Measurements from ENCODE around the gene YPEL5. TPM values are rescaled to one million over a fixed set of nuclear protein-coding genes. Genes with fewer than 3 reads are reported as not detected.
"Not testable (repeated sequence)": the region's sequence is repeated elsewhere in the genome, so short reads cannot be mapped to it uniquely, and the experiment has no call there.

Gene YPEL5
- total RNA-seq, 1 experiment from 2014 or later = 37.7 TPM

DNA sequence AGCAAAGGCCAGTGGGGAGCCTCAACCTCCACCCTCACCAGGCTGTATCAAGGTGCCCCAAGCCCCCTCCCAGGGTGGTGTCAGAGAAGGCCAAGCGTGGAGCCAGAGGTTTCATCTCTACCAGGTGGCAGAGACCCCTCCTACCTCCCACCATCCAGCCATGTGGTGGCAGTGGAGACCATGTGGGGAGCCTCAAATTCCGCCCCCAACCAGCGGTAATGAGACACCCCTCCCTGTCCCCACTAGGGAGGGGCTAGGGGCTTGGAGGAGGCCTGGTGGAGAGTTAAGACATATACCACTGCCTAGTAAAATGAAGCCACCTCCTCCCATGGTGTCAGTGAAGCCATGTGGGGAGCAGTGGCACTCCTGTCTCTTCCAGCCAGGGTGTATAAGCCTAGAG is 24.4 kb upstream of the YPEL5 start:
- H3K27me3 ChIP-seq = no peaks in the 10 kb centered on the region
- no peaks in the 10 kb centered on the region for H3K36me3 ChIP-seq
- no peak for DNase-seq
- H3K4me3 ChIP-seq = no peak overlapping the region
- no peaks in the 10 kb centered on the region for H3K9me3 ChIP-seq

GRCh38 chr2:30127016-30127893 is 19.6 kb upstream of the YPEL5 start:
- peak; percentile 29 for DNase-seq
- no peak overlapping the region for H3K4me3 ChIP-seq
- no peaks in the 10 kb centered on the region for H3K27me3 ChIP-seq
- no peaks in the 10 kb centered on the region for H3K9me3 ChIP-seq
- H3K36me3 ChIP-seq = no peaks in the 10 kb centered on the region

- H3K4me3 ChIP-seq = no peak overlapping the region
- DNase-seq = no peak
- no peaks in the 10 kb centered on the region for H3K27me3 ChIP-seq
- H3K36me3 ChIP-seq = no peaks in the 10 kb centered on the region
- H3K9me3 ChIP-seq = no peaks in the 10 kb centered on the region
These were observed 12.2 kb upstream of the YPEL5 start for GRCh38 chr2:30134582-30134981.

DNA sequence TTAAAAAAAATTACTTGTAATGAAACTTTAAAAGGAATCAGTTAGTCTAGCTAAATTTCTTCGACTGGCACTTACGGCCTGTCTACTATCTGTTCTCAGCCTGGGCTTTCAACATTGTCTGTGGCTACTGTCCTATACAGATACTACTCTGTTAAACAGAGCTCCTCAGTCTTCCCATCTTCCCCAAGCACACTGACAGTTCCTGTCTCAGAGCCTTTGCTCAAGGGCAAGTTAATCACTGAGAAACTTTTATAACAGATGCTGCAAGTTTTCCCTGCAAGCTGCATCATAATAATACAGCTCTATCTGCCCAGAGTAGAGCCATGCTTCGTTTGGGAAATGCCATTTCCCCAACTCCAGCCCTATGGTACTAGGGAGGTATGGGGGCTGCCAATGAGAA is 11.3 kb upstream of the YPEL5 start:
- H3K9me3 ChIP-seq = no peaks in the 10 kb centered on the region
- H3K4me3 ChIP-seq = no peak overlapping the region
- no peak for DNase-seq
- H3K27me3 ChIP-seq = no peaks in the 10 kb centered on the region
- no peaks in the 10 kb centered on the region for H3K36me3 ChIP-seq

GRCh38 chr2:30136764-30137444 is 9.9 kb upstream of the YPEL5 start:
- H3K4me3 ChIP-seq = no peak overlapping the region
- H3K27me3 ChIP-seq = no peaks in the 10 kb centered on the region
- H3K36me3 ChIP-seq = no peaks in the 10 kb centered on the region
- H3K9me3 ChIP-seq = no peaks in the 10 kb centered on the region
- DNase-seq = no peak

GRCh38 chr2:30139131-30139870 is 7.5 kb upstream of the YPEL5 start:
- Histone ChIP-seq H3K9me3 (no peaks in the 10 kb centered on the region), H3K36me3 (no peaks in the 10 kb centered on the region), H3K27me3 (no peaks in the 10 kb centered on the region), H3K4me3 (no peak overlapping the region)
- no peak for DNase-seq

- Histone ChIP-seq H3K9me3 (no peaks in the 10 kb centered on the region), H3K27me3 (no peaks in the 10 kb centered on the region), H3K4me3 (no peak overlapping the region), H3K36me3 (no peaks in the 10 kb centered on the region)
- DNase-seq = no peak
These were observed 5.7 kb upstream of the YPEL5 start for GRCh38 chr2:30141136-30141535.

DNA sequence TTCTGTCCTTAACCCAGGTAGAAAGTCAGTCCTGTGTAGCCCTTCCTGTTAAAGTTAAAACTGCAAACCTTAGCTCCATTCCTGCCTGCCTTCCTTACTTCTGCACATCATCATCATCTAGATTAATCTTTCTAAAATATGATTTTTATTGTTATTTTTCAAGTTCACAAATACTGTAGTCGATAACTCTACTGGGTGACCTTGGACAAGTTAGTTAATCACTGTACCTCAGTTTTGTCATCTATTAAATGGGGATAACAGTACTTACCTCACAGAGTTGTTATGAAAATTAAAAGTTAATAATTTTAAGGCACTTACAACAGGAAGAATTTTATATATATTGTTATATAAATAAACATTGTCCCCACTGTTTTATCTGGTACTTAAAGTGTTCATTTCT is 2.5 kb upstream of the YPEL5 start:
- Histone ChIP-seq H3K36me3 (peaks cover 7% of the 10 kb centered on the region), H3K4me3 (no peak overlapping the region), H3K9me3 (no peaks in the 10 kb centered on the region), H3K27me3 (no peaks in the 10 kb centered on the region)
- no peak for DNase-seq

- H3K36me3 ChIP-seq = peaks cover 12% of the 10 kb centered on the region
- H3K27me3 ChIP-seq, H3K4me3 ChIP-seq, DNase-seq, H3K9me3 ChIP-seq: not testable (repeated sequence)
These were observed 1.9 kb upstream of the YPEL5 start for GRCh38 chr2:30144951-30145350.

GRCh38 chr2:30145826-30146336 is 926 bp upstream of the YPEL5 start:
- no peaks in the 10 kb centered on the region for H3K27me3 ChIP-seq
- peak overlapping the region; percentile 100 for H3K4me3 ChIP-seq
- no peaks in the 10 kb centered on the region for H3K9me3 ChIP-seq
- DNase-seq = no peak
- H3K36me3 ChIP-seq = peaks cover 13% of the 10 kb centered on the region

GRCh38 chr2:30147196-30147714 is 448 bp downstream of the YPEL5 start:
- Histone ChIP-seq H3K9me3 (no peaks in the 10 kb centered on the region), H3K27me3 (no peaks in the 10 kb centered on the region), H3K4me3 (peak overlapping the region; percentile 100), H3K36me3 (peaks cover 17% of the 10 kb centered on the region)
- peak; percentile 10 for DNase-seq

GRCh38 chr2:30147715-30148610 is 1.2 kb downstream of the YPEL5 start:
- peaks cover 17% of the 10 kb centered on the region for H3K36me3 ChIP-seq
- peak overlapping the region; percentile 100 for H3K4me3 ChIP-seq
- no peaks in the 10 kb centered on the region for H3K27me3 ChIP-seq
- H3K9me3 ChIP-seq = no peaks in the 10 kb centered on the region
- DNase-seq = peak; percentile 73

GRCh38 chr2:30148850-30149249 is 2.0 kb downstream of the YPEL5 start:
- no peak overlapping the region for H3K4me3 ChIP-seq
- no peak for DNase-seq

DNA sequence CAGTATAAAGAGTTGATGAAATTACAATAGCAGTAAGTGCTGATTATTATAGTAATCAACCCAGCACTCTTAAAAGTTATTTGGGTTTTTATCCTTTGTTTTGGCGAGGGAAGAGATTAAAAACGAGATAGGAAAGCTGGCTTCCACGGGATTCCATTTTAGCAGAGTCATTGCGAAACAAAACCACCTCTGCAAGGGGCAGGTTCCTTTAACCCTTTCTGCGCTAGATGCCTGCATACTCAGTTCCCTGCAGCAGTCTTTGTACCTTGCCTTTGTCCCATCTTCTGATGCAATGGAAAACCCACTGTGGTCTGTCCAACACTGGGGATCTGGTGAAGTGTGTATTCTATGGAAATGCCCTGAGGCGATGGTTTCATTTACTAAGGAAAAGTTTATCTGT is 2.7 kb downstream of the YPEL5 start:
- no peak for DNase-seq
- no peak overlapping the region for H3K4me3 ChIP-seq
- H3K36me3 ChIP-seq = peaks cover 22% of the 10 kb centered on the region

More at GRCh38 chr2:30148850-30149249, 2.0 kb downstream of the YPEL5 start:
- Histone ChIP-seq H3K36me3 (peaks cover 22% of the 10 kb centered on the region), H3K9me3 (no peaks in the 10 kb centered on the region), H3K27me3 (no peaks in the 10 kb centered on the region)

GRCh38 chr2:30149976-30150375 is 3.2 kb downstream of the YPEL5 start:
- Histone ChIP-seq H3K36me3 (peaks cover 22% of the 10 kb centered on the region), H3K4me3 (no peak overlapping the region), H3K9me3 (no peaks in the 10 kb centered on the region), H3K27me3 (no peaks in the 10 kb centered on the region)
- DNase-seq = no peak

More for the DNA sequence above, 2.7 kb downstream of the YPEL5 start:
- Histone ChIP-seq H3K27me3 (no peaks in the 10 kb centered on the region), H3K9me3 (no peaks in the 10 kb centered on the region)

DNA sequence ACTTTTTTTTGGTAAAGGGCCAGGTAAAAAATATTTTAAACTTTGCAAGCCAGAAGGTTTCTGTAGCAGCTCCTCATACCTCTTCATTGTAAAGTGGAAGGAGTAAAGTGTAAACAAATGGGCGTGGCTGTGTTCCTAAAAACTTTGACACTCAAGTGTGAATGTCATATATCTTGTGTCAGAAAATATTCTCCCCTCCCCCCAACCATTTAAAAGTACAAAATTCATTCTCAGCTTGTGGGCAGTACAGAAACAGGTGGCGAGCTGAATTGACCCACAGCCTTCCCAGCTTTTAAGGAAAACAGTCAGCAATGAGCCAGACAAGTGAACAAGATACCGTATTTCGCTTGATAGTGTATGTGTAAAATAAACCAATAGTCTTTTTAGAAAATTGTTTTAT is 4.0 kb downstream of the YPEL5 start:
- peaks cover 22% of the 10 kb centered on the region for H3K36me3 ChIP-seq
- no peak for DNase-seq
- H3K9me3 ChIP-seq = no peaks in the 10 kb centered on the region
- H3K27me3 ChIP-seq = no peaks in the 10 kb centered on the region
- H3K4me3 ChIP-seq = no peak overlapping the region

All from MG63 (cell line).